Dedifferentiated amniotic fluid mesenchymal stem cell (primary cell): ENCODE measurements around the gene NR4A1.
A peak's percentile ranks its signal among the peaks of the same experiment; 100 is the strongest.

Source experiments
- DNase-seq: peaks from one replicate; pipeline ENCODE4 v3.0.0-alpha.2; 2016; ENCODE audit errors: extremely low spot score

The NR4A1 gene

GRCh38 chr12:52058631-52059361 is 7.6 kb downstream of the NR4A1 start:
- no peak for DNase-seq

- DNase-seq, result no peak
Measured at GRCh38 chr12:52059582-52060497, 8.6 kb downstream of the NR4A1 start.

- no peak for DNase-seq
Measured at GRCh38 chr12:52060498-52061177, 9.4 kb downstream of the NR4A1 start.

- DNase-seq, result no peak
Measured at GRCh38 chr12:52061470-52062166, 10.4 kb downstream of the NR4A1 start.

- no peak for DNase-seq
Measured at GRCh38 chr12:52062167-52063081, 11.2 kb downstream of the NR4A1 start.

- no peak for DNase-seq
Measured at GRCh38 chr12:52063082-52063924, 12.1 kb downstream of the NR4A1 start.

- no peak for DNase-seq
Measured at GRCh38 chr12:52063981-52064649, 12.9 kb downstream of the NR4A1 start.

GRCh38 chr12:52066346-52067080 is 15.3 kb downstream of the NR4A1 start:
- no peak for DNase-seq

GRCh38 chr12:52067081-52067374 is 15.8 kb downstream of the NR4A1 start:
- DNase-seq, result no peak

- DNase-seq, result peak; percentile 96
Measured at GRCh38 chr12:52069327-52070184, 18.3 kb downstream of the NR4A1 start, which contains the start of gene ATG101. Gene ATG101, plus strand, starts transcription at chr12:52069978. Its CDS starts 3,673 bp downstream, at chr12:52073651.

GRCh38 chr12:52070185-52070925 is 19.1 kb downstream of the NR4A1 start:
- peak; percentile 31 for DNase-seq

GRCh38 chr12:52073531-52074381 is 22.5 kb downstream of the NR4A1 start:
- DNase-seq, result no peak

- DNase-seq, result no peak
Measured at GRCh38 chr12:52074971-52075724, 23.9 kb downstream of the NR4A1 start.

GRCh38 chr12:52076811-52077210 is 25.6 kb downstream of the NR4A1 start:
- DNase-seq, result no peak

- DNase-seq, result no peak
Measured at GRCh38 chr12:52078276-52078675, 27.0 kb downstream of the NR4A1 start.
